Skeletal muscle cell (primary cell): ENCODE data around the gene RCL1.
A peak's percentile ranks its signal among the peaks of the same experiment; 100 is the strongest.
"Not testable (repeated sequence)": the region's sequence is repeated elsewhere in the genome, so short reads cannot be mapped to it uniquely, and the experiment has no call there.

Experiments used
- DNase-seq: peaks from one replicate; pipeline ENCODE4 v3.0.0-alpha.2; 2010; ENCODE audit warnings: low read depth
- H3K4me3 ChIP-seq: 2 replicates; pipeline ENCODE4 v1.5.1; 2011; ENCODE audit warnings: low read depth, mild to moderate bottlenecking, control low read depth, low read length, moderate library complexity

The RCL1 gene, protein sequence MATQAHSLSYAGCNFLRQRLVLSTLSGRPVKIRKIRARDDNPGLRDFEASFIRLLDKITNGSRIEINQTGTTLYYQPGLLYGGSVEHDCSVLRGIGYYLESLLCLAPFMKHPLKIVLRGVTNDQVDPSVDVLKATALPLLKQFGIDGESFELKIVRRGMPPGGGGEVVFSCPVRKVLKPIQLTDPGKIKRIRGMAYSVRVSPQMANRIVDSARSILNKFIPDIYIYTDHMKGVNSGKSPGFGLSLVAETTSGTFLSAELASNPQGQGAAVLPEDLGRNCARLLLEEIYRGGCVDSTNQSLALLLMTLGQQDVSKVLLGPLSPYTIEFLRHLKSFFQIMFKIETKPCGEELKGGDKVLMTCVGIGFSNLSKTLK

DNA sequence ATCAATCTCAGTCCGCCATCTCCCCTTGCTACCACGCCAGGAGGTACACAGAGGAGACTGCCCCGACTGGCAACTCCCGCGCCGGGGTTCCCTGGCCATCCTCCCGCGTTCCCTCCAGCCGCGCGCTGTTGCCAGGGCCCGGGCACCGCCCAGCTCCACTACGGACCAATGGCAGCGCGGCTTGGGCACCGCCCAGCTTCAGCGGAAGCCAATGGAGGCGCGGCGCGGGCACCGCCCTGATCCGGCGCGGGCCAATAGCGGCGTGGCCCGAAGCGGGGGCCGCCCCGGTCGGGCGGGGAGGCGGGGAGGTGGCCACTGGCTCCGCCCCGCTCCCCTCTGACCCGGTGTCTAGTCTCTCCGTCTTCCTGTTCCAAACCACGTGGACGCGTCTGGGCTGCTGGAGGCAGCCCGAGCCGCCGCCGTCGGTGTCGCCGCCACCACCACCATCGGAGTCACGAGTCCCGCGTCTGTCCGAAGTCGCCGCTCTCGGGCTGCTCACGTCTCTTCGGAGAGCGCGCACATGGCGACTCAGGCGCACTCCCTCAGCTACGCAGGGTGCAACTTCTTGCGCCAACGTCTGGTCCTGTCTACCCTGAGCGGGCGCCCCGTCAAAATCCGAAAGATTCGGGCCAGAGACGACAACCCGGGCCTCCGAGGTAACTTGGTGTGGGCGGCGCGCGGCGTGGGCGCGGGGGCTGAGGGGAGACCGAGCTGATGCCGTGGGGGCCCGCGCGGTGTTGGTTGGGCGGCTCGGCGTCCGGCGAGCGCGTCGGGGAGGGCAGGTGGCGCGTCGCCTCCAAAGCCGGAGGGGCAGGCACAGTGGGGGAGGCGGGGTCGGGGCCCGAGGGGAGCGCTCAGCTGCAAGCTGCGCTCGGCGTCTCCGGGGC lies at the start of gene RCL1:
Gene RCL1 (plus strand): TSS at position 373 of the 887 bp plus-strand sequence. CDS start 148 bp downstream, at position 521.
- peak; percentile 86 for DNase-seq
- H3K4me3 ChIP-seq, result peak within 1 kb of the TSS; percentile 90

DNA sequence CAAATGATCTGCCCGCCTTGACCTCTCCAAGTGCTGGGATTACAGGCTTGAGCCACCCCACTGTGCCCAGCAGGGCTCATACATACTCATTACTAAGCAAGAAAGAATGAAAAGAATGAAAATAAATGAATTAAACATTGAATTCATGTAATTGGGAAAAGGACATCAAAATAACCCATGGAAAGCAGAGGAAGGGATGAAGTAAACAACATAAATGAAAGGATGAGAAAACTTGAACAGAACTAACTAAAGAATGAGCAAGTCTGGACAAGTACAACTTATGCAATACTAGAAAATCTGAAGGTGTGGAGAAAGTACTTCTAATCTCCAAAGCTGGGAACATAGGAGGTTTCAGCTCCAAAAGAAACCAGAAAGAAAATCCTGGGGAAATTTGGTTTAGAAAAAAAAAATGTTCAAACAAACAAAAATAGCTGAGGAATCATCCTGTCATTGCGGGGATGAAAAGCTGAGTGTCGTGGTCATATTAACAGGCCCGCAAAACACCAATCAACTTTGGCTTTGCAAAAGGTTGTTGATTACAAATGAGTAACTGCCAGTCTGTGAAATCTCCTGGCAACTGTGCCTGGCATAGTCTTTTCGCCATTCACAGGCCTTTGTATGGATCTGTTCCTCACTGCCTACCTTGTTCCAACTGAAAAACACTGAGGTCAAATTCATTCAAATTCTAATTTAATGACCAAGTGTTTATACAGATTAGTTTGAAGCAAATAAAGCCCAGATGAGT lies 49.4 kb upstream of the RCL1 start:
- no peak for DNase-seq
- H3K4me3 ChIP-seq, result no peak overlapping the region

DNA sequence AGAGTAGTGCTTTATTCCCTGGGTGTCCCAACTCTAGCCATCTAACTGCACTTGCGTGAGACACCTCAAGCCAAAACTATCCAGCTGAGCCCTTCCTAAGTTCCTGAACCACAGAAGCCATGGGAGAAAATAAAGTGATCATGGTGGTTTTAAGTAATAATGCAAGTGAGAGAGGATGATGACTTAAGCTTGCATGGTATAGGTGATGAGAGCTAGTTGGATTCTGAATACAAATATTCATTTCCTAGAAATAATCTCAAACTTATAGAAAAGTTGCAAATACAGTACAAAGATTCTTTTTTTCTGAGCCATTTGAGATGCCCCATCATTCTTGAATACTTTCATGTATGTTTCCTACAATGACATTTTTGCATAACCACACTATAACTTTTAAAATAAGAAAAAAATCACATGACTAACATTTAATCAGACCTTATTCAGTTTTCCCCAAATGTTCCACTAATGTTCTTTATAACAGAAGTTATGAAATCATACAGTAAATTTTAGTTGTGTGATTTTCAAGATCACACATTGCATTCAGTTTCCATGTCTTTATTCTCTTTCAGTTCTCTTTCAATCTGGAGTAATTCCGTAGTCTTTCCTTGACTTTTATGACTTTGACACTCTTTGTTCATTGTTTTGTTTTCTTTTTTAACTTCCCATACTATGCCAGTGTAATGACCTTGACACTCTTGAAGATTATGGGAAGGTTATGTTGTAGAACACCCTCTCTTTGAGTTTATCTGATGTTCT lies 46.3 kb upstream of the RCL1 start:
- no peak overlapping the region for H3K4me3 ChIP-seq
- DNase-seq, result no peak

DNA sequence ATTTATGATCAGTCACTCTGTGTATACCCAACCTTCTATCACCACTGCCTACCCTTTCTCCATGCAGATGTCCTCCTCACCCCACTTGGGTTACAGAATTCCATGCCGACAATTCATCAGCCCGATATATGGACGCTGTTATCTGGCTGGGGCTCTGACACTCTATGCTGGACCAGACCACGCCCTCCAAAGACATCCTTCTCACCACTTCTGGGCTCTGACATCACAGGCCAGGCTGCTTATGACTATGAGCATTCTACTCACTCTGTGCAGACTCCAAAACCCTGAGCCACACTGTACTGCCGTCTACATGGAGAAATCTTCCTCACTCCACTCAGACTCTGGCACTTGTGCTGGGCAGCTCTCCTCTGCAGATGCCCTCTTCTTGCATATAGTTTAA lies 44.1 kb upstream of the RCL1 start:
- H3K4me3 ChIP-seq, result no peak overlapping the region

DNA sequence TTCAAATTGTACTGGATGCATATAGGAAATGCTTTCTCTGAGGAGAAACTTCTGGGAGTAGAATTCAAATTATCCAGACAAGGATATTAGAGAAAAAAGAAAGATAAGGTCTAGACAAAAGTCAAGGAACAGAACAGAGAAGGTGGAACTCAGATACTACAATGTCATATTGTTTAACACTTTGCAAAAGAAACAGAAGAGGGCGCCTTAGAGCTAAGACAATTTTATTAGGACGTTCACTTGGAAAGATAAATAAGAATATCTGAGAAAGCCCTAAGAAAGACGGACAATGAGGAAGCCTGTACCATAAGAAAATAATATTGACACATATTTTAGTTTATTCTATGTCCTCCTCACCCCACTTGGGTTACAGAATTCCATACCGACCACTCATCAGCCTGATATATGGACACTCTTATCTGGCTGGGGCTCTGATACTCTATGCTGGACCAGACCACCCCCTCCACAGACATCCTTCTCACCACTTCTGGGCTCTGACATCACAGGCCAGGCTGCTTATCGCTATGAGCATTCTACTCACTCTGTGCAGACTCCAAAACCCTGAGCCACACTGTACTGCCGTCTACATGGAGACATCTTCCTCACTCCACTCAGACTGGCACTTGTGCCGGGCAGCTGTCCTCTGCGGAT lies 42.6 kb upstream of the RCL1 start:
- H3K4me3 ChIP-seq, result no peak overlapping the region
- no peak for DNase-seq

More for the DNA sequence above, 44.1 kb upstream of the RCL1 start:
- no peak for DNase-seq

DNA sequence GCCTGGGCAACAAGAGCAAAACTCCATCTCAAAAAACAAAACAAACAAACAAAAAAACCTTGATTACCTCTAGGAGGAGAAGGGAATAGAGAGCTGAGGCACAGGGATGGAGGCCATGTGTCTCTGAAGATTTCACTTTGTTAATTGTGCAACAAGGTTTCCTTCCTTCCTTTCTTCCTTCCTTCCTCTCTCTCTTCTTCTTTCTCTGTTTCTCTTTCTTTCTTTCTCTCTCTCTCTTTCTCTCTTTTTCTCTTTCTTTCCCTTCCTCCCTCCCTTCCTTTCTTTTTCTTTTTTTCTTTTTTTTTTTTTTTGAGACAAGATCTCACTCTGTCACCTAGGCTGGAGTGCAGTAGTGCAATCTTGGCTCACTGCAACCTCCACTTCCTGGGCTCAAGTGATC lies 38.2 kb upstream of the RCL1 start:
- not testable (repeated sequence) for DNase-seq, H3K4me3 ChIP-seq

DNA sequence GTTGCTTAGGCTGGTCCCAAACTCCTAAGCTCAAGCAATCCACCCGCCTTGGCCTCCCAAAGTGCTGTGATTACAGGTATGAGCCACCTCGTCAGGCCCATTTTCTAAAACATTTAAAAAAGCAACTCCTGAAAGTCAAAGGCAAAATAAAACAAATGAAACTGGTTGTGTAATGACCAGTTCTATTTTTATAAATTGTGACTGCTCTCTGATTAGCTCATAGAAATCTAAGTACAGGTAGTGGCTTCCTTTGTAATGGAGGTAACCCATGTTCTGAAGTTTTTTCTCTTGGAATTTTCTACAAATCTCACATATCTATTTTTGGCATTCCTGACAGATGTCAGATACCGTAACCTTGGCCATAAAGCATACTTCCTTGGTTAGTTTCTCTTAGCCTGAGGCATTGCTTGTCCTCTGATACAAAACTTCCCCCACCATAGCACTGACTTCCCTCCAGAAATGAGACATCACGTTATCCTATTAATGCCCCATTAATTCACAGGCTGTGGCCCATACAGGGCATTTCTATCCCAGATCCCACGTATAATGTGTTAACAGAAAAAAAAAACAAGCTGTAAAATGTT lies 37.6 kb upstream of the RCL1 start:
- no peak for DNase-seq
- H3K4me3 ChIP-seq, result no peak overlapping the region

DNA sequence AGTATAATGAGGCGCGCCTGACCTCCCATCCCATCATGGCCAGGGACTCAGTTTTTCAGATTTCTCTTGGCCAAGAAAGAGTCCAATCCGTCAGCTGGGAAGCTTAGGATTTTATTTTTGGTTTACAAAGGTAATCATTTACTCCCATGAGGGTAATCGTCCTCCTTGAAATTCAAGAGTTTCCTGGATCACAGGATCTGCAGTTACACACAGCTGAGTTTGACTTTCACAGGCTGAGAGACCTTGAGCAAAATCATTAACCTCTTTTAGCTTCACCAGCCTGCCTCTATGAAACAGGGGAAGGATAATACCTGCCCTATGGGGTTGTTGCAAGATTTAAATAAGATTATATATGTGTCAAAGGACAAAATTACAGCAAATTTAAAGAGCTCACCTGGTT lies 36.3 kb upstream of the RCL1 start:
- no peak for DNase-seq
- no peak overlapping the region for H3K4me3 ChIP-seq

DNA sequence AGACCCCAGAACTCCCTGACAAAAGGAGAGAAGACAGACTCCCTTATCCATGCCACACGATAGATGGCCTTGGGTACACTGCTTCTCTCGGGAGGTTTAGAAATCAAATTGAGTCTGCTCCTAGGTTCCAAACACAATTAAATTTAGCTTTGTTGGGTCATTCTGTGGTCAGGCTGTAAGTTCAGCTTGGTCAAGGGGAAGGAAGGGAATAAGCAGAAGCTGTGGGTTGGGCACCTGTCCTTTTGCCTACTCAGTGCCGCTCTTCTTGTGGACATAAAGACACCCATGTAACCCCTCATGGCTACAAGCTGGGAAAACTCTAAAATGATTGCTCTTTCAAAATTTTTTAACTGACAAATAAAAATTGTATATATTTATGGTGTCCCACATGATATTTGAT lies 32.6 kb upstream of the RCL1 start:
- no peak for DNase-seq
- no peak overlapping the region for H3K4me3 ChIP-seq

DNA sequence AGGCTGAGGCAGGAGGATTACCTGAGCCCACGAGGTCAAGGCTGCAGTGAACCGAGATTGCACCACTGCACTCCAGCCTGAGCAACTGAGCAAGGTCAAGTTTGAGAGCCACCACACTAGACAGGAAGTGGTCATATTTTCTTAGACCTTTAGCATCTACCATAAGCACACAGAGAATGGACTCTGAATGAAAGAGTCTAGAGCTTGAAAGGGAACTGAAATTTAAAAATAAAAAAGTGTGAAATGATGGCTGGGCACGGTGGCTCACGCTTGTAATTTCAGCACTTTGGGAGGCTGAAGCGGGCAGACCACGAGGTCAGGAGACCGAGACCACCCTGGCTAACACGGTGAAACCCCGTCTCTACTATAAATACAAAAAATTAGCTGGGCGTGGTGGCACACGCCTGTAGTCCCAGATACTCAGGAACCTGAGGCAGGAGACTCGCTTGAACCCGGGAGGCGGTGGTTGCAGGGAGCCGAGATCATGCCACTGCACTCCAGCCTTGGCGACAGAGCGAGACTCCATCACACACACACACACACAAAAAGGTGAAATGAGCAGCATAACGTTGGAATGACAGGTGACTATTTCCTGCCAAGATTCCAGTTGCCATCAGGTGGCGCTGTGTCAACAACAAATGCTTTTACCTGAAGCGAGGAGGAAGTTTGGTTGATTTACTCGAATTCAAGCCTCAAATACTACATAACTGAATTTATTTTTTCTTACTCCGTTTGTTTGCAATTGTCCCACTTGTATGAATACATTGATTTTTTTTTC lies 30.4 kb upstream of the RCL1 start:
- H3K4me3 ChIP-seq, result no peak overlapping the region
- DNase-seq, result peak; percentile 38

DNA sequence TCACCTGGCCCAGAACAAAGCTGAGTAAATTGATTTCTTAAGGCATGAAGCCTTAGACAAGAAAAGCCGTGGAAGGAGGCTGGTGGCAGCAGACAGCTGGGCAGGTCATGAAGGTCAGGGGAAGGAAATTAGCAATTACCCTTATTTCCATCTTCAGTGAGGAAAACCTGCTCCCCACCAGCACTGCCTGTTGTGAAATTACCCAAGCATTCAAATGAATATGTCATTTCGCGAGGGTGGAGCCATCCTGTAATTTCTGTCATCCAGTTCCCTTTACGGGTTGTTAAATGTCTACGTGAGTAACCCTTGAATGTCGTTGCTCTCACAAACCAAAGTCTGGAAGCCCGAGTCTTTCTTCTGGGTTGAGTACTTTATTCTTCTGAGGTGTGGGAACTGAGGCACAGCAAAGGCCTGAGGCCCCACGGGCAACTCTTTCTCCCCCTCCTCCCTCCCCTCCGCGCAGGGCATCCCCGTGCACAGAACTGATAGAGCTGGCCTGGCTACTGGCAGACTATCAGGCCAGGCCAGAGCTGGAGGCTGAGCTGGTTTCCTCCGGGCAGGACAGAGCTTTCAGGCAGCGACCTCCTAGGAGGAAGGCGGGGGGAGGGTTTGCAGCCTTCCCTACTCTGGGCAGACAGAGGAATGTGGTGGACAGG lies 29.7 kb upstream of the RCL1 start:
- no peak for DNase-seq
- no peak overlapping the region for H3K4me3 ChIP-seq

DNA sequence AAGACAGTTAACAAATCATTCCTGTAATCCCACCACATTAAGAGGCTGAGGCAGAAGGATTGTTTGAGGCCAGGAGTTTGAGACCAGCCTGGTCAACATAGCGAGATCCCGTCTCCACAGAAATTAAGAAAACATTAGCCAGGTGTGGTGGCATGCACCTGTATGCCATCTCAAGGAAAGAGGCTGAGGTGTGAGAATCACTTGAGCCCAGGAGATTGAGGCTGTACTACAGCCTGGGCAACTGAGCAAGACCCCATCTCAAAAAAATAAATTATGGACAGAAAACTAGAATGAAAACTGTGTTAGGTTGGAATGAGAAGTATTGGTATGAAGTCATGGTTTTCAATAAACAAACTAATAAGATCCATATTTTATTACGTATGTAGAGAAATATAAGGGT lies 28.7 kb upstream of the RCL1 start:
- DNase-seq, result no peak
- H3K4me3 ChIP-seq, result no peak overlapping the region

DNA sequence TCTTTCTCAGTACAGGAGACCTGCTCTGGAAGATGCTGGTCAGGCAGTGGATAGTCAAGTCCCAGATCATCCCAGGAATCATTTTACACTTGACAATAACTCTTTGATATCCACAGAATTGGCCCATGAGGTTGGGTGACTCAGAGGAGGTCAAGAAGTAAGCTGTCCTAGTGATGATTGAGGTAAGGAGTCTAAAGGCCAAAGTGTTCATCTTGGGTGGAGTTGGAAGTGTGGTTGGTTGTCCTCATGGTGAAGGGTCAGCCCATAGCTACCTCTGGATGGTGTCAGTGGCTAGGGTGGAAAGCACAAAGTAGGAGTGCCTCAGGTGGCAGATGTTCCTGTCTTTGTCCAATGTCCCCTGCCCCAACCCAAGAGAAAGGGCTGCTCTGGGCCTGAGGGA lies 24.1 kb upstream of the RCL1 start:
- no peak for DNase-seq
- H3K4me3 ChIP-seq, result no peak overlapping the region

DNA sequence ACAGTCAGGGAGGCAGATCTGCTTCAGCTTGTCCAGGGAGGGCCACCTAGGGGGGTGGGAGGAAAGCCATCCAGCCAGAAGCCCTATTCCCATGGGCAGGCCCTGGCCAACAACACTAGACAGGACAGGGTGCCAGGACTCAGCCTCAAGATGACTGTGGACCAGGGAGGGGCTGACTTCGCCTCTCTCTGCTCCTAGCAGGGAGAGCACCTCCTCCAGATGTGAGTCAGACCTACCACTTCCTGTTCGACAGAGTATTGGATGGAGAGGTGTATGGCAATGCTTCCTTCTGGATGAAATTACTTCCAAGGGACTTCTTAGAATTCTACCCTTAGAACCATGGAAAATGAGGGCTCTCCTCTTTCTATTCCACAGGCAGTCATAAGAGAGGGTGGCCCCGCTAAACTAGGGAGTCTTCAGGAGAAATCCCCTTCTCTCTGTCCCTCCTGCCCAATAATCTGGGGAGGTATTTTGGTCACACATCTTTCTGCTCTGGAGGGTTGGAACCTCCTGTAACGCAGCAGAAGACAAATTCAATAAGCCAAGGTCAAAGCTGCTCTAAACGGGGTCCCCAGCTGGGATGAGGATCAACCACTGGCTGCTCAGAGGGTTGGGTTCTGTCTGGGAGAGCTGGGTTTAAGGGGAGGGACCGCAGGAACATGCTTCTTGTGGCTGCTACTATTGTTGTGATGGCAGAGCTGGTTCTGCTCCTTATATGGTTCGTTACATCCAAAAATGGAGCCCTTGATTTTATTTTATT lies 23.2 kb upstream of the RCL1 start:
- no peak overlapping the region for H3K4me3 ChIP-seq
- no peak for DNase-seq

DNA sequence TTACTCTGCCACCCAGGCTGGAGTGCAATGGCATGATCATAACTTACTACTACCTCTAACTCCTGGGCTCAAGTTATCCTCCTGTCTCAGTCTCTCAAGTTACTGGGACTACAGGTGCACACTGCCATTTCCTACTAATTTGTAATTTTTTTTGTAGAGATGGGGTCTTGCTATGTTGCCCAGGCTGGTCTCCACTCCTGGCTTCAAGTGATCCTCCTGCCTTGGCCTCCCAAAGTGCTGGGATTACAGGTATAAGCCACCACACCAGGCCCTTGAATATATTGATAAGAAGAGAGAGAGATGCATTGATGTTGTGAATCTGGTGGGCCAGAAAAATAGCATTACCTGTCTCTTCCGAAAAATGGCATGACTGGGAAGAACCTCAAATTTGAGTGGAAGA lies 21.0 kb upstream of the RCL1 start:
- no peak overlapping the region for H3K4me3 ChIP-seq

DNA sequence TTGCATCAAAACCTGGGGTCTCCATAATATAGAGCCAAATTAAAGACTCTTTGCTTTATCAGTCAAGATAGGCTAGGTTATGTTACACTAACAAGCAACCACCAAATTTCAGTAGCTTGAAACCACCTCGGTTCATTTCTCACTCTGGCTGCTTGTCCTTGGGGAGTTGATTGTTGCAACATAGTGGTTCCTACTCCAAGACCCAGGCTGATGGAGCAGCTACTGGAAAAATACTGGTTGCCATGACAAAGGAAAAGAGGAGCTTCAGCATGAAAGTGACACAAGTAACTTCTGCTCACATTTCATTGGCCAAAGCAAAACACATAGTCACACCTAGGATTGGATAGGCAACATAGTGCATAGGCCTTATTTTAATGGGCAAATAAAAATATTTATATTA lies 18.5 kb upstream of the RCL1 start:
- H3K4me3 ChIP-seq, result no peak overlapping the region
- peak; percentile 82 for DNase-seq

More for the DNA sequence above, 21.0 kb upstream of the RCL1 start:
- DNase-seq, result no peak

DNA sequence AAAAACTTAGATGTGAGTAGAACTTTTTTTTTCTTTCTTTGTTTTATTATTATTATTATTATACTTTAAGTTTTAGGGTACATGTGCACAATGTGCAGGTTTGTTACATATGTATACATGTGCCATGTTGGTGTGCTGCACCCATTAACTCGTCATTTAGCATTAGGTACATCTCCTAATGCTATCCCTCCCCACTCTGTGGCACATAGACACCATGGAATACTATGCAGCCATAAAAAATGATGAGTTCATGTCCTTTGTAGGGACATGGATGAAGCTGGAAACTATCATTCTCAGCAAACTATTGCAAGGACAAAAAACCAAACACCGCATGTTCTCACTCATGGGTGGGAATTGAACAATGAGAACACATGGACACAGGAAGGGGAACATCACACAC lies 17.8 kb upstream of the RCL1 start:
- not testable (repeated sequence) for H3K4me3 ChIP-seq, DNase-seq
